GM19043 (cell line): ENCODE results near the gene NOP16.

ENCODE experiments used
- ATAC-seq: cut with Tn5 transposase; IDR thresholded peaks from one replicate; pipeline ENCODE4 v1.9.1; 2021; ENCODE audit warnings: low read depth; ENCODE audit not compliant: unreplicated experiment

The NOP16 gene

GRCh38 chr5:176388444-176389134, at the start of gene NOP16, which contains the start of gene HIGD2A:
Gene NOP16 (minus strand): TSS chr5:176388598. CDS start chr5:176388539, 59 bp downstream.
Gene HIGD2A (plus strand): TSS chr5:176388751. CDS start chr5:176388820, 69 bp downstream.
- ATAC-seq = peak; percentile 84

- ATAC-seq = no peak
These were observed 48.3 kb upstream of the NOP16 start for GRCh38 chr5:176436656-176437055.

GRCh38 chr5:176432707-176433106, 44.3 kb upstream of the NOP16 start:
- ATAC-seq = no peak

- ATAC-seq = no peak
These were observed 41.6 kb upstream of the NOP16 start for GRCh38 chr5:176429972-176430371.

- no peak for ATAC-seq
These were observed 39.6 kb upstream of the NOP16 start for GRCh38 chr5:176427971-176428370.

- no peak for ATAC-seq
These were observed 38.5 kb upstream of the NOP16 start for GRCh38 chr5:176426876-176427275.

- ATAC-seq = no peak
These were observed 37.4 kb upstream of the NOP16 start for GRCh38 chr5:176425791-176426190.

GRCh38 chr5:176425138-176425537, 36.7 kb upstream of the NOP16 start:
- ATAC-seq = no peak

GRCh38 chr5:176424181-176424580, 35.8 kb upstream of the NOP16 start:
- ATAC-seq = no peak

- no peak for ATAC-seq
These were observed 32.7 kb upstream of the NOP16 start for GRCh38 chr5:176420972-176421544.

GRCh38 chr5:176420086-176420485, 31.7 kb upstream of the NOP16 start:
- ATAC-seq = no peak

- ATAC-seq = no peak
These were observed 29.9 kb upstream of the NOP16 start for GRCh38 chr5:176418251-176418650.

- ATAC-seq = no peak
These were observed 28.6 kb upstream of the NOP16 start for GRCh38 chr5:176416965-176417364.

GRCh38 chr5:176415952-176416924, 27.8 kb upstream of the NOP16 start, which contains the start of gene CLTB:
Gene CLTB (minus strand): TSS chr5:176416539. CDS start chr5:176416363, 176 bp downstream.
- ATAC-seq = peak; percentile 98

GRCh38 chr5:176415240-176415951, 27.0 kb upstream of the NOP16 start:
- ATAC-seq = no peak

GRCh38 chr5:176414704-176415103, 26.3 kb upstream of the NOP16 start:
- ATAC-seq = no peak

GRCh38 chr5:176413709-176414191, 25.4 kb upstream of the NOP16 start:
- ATAC-seq = no peak

GRCh38 chr5:176413255-176413565, 24.8 kb upstream of the NOP16 start:
- ATAC-seq = no peak

- ATAC-seq = no peak
These were observed 24.3 kb upstream of the NOP16 start for GRCh38 chr5:176412517-176413254.
